ENCODE data around the gene SAC3D1. TPM values are rescaled to one million over a fixed set of nuclear protein-coding genes. Genes with fewer than 3 reads are reported as not detected.

Gene SAC3D1
- total RNA-seq, 1 donor from 2014 or later, result 25.5 TPM

DNA sequence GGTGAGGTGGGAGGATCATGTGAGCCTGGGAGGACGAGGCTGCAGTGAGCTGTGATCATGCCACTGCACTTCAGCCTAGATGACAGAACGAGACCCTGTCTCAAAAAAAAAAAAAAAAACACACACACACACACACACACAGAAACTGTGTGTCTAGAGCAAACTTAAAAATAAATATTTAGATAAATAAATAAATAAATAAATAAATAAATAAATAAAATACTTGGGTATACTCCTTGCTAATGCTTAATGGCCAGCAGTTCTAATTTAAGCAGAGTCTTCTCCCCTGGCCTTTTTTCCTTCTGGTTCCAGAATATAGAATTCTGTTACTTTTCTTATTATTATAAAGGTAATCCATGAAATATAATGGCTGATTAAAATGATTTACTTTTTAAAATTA lies 32.1 kb upstream of the SAC3D1 start:
- H3K4me3 ChIP-seq (ENCODE audit: low read depth, low read length), result no peak overlapping the region
- TF ChIP-seq, protein P1, sequence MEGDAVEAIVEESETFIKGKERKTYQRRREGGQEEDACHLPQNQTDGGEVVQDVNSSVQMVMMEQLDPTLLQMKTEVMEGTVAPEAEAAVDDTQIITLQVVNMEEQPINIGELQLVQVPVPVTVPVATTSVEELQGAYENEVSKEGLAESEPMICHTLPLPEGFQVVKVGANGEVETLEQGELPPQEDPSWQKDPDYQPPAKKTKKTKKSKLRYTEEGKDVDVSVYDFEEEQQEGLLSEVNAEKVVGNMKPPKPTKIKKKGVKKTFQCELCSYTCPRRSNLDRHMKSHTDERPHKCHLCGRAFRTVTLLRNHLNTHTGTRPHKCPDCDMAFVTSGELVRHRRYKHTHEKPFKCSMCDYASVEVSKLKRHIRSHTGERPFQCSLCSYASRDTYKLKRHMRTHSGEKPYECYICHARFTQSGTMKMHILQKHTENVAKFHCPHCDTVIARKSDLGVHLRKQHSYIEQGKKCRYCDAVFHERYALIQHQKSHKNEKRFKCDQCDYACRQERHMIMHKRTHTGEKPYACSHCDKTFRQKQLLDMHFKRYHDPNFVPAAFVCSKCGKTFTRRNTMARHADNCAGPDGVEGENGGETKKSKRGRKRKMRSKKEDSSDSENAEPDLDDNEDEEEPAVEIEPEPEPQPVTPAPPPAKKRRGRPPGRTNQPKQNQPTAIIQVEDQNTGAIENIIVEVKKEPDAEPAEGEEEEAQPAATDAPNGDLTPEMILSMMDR (IDR thresholded peaks at IDR 0.05; ENCODE audit: insufficient read depth, low read length, poor library complexity, severe bottlenecking), result no peak
- H3K27me3 ChIP-seq (ENCODE audit: control insufficient read depth, insufficient read depth, low read length), result no peaks in the 10 kb centered on the region
- no peak for DNase-seq (ENCODE audit: low read depth)
- H3K36me3 ChIP-seq (ENCODE audit: control insufficient read depth, insufficient read depth, low read length), result no peaks in the 10 kb centered on the region

DNA sequence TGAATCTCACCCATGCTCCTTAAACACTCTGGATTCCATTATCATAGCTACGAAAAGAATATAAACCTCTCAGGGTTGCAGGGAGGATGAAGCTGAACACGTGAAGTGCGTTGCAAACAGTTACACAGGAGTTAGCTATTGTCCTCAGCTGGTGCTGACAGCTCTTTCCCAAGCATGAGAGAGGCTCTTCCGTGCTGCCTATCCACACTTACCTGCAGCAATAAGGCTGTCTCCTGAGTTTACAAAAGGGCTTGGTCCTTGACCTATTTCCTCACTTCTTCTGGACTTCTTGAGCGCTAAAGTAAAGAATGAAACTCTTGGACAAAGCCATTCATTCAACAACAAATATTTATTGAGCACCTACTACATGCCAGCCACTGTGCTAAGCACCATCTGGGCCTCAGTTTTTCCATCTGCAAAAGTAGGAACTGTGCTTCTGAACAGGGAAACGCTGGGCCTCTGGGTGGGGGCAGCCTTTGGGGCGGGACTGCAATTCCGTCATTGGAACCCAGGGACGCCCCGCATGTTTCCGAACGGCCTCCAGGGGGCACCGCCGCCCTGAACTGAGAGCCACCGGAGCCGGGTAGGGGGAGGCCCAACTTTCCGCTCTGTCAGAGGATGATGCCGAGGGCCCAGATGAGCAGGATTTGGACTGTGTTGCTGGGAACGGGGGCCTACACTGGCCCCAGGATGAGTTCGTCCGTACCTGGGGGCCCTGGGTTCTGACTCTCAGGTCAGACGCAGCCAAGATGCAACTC lies 27.7 kb upstream of the SAC3D1 start:
- Histone ChIP-seq H3K36me3 (ENCODE audit: control insufficient read depth, insufficient read depth, low read length) (no peaks in the 10 kb centered on the region), H3K27me3 (ENCODE audit: control insufficient read depth, insufficient read depth, low read length) (no peaks in the 10 kb centered on the region), H3K4me3 (ENCODE audit: low read depth, low read length) (peak overlapping the region; percentile 72)
- TF ChIP-seq, protein P1 (IDR thresholded peaks at IDR 0.05; ENCODE audit: insufficient read depth, low read length, poor library complexity, severe bottlenecking), result peak; percentile 85
- no peak for DNase-seq (ENCODE audit: low read depth)

DNA sequence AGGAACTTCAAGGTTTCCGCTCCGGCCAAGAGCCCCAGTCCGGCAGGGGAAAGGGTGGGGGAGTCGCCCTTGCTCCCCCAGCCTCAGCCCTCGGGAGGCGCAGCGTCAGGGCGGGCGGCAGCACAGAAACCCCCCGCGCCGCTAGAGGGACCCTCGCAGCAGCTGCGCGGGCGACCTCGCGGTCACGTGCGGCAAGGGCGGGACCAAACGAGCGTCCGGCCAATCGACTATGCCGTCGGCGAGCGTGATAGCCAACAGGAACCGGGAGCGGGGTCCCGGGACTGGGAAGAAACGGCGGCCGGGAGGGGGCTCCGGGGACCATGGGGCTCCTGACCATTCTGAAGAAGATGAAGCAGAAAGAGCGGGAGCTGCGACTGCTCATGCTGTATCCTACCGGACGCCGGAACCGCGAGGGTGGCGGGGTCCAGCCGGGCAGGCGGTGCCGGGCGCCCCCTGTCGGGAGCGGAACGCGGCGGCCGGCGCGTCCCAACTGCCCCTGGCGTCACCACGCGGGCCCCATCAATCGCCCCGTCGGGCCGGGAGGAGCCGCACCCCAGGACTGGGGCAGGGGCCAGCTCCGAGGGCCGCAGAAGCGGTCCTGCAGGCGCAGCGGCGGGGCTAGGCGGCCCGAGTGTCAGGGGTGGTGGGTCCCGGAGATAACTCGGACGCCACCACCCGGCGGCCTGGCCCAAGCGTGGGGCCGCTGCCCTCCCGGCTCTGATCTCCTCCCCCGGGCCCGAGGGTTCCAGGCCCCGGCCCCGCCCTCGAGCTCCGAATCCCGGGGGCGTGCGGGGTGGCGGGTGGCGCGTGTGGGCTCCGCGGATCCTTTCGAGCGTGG lies 26.9 kb upstream of the SAC3D1 start, which contains the start of gene ARL2:
TSS of gene ARL2 (plus strand) at position 273 of the 838 bp plus-strand sequence. CDS start at position 321, 48 bp downstream.
- H3K36me3 ChIP-seq (ENCODE audit: control insufficient read depth, insufficient read depth, low read length), result no peaks in the 10 kb centered on the region
- peak within 1 kb of the TSS; percentile 72 for H3K4me3 ChIP-seq (ENCODE audit: low read depth, low read length)
- DNase-seq (ENCODE audit: low read depth), result no peak
- TF ChIP-seq, protein P1 (IDR thresholded peaks at IDR 0.05; ENCODE audit: insufficient read depth, low read length, poor library complexity, severe bottlenecking), result peak; percentile 24
- H3K27me3 ChIP-seq (ENCODE audit: control insufficient read depth, insufficient read depth, low read length), result no peaks in the 10 kb centered on the region

DNA sequence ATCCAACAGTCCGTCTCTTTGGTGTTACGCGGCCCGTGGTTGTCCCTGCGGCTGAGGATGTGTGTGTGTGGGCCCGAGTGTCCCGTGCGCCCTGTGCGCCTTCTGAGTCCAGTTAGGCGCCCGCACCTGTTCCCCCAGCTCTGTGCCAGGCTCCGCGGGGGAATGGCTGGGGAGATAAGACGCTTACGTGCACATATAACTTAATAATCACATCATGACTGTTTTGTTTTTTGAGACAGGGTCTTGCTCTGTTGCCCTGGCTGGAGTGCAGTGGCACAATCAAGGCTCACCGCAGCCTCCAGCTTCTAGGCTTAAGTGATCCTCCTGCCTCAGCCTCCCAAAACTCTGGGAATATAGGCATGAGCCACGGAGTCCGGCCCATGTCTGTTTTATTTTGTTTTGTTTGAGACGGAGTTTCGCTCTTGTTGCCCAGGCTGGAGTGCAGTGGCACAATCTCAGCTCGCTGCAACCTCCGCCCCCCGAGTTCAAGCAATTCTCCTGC lies 26.2 kb upstream of the SAC3D1 start:
- Histone ChIP-seq H3K27me3 (ENCODE audit: control insufficient read depth, insufficient read depth, low read length) (no peaks in the 10 kb centered on the region), H3K4me3 (ENCODE audit: low read depth, low read length) (peak overlapping the region; percentile 72), H3K36me3 (ENCODE audit: control insufficient read depth, insufficient read depth, low read length) (no peaks in the 10 kb centered on the region)
- TF ChIP-seq, protein P1 (IDR thresholded peaks at IDR 0.05; ENCODE audit: insufficient read depth, low read length, poor library complexity, severe bottlenecking), result no peak
- DNase-seq (ENCODE audit: low read depth), result no peak

DNA sequence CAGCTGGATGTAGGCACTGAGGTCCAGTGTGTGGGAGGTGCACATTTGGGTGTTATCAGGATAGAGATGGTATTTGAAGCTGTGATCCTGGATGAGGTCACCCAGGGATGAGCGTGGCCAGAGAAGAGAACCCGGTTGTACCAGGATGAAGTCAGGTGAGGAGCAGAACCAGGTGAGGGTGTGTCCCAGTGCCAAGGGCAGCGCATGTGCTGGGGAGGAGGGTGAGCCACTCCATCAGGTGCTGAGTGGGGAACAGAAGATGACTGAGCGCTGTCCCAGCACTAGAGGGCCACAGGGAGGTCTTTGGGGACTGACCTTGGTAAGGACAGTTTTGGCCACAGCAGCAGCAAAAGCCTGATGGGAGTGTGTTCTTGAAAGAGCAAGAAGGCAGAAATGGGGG lies 24.3 kb upstream of the SAC3D1 start:
- DNase-seq (ENCODE audit: low read depth), result no peak
- H3K27me3 ChIP-seq (ENCODE audit: control insufficient read depth, insufficient read depth, low read length), result no peaks in the 10 kb centered on the region
- no peak overlapping the region for H3K4me3 ChIP-seq (ENCODE audit: low read depth, low read length)
- H3K36me3 ChIP-seq (ENCODE audit: control insufficient read depth, insufficient read depth, low read length), result peaks cover 1% of the 10 kb centered on the region
- TF ChIP-seq, protein P1 (IDR thresholded peaks at IDR 0.05; ENCODE audit: insufficient read depth, low read length, poor library complexity, severe bottlenecking), result no peak
